ENCODE data around the gene NDOR1.

Gene NDOR1

GRCh38 chr9:137183980-137184595 is 21.4 kb upstream of the NDOR1 start:
- DNase-seq: no peak

GRCh38 chr9:137184881-137185660 is 20.4 kb upstream of the NDOR1 start:
- no peak for DNase-seq

GRCh38 chr9:137185921-137186320 is 19.6 kb upstream of the NDOR1 start:
- DNase-seq: no peak

GRCh38 chr9:137186385-137186784 is 19.1 kb upstream of the NDOR1 start:
- DNase-seq: peak; percentile 26

- DNase-seq: no peak
Measured at GRCh38 chr9:137187386-137187785, 18.1 kb upstream of the NDOR1 start.

GRCh38 chr9:137188086-137188489 is 17.4 kb upstream of the NDOR1 start:
- no peak for DNase-seq

GRCh38 chr9:137188490-137189296 is 16.8 kb upstream of the NDOR1 start, which contains the start of the genes ANAPC2 and SSNA1:
Gene ANAPC2, minus strand, starts transcription at chr9:137188560. Its CDS starts 28 bp downstream, at chr9:137188532.
Gene SSNA1, plus strand, starts transcription at chr9:137188676. Its CDS starts 51 bp downstream, at chr9:137188727.
- peak; percentile 99 for DNase-seq

- DNase-seq: peak; percentile 44
Measured at GRCh38 chr9:137189297-137190295, 15.9 kb upstream of the NDOR1 start.

- DNase-seq: peak; percentile 70
Measured at GRCh38 chr9:137190315-137190856, 15.1 kb upstream of the NDOR1 start.

GRCh38 chr9:137191245-137191644 is 14.3 kb upstream of the NDOR1 start:
- DNase-seq: no peak

GRCh38 chr9:137191691-137192447 is 13.6 kb upstream of the NDOR1 start:
- DNase-seq: no peak

GRCh38 chr9:137192448-137192780 is 13.1 kb upstream of the NDOR1 start:
- DNase-seq: no peak

- no peak for DNase-seq
Measured at GRCh38 chr9:137192859-137193258, 12.6 kb upstream of the NDOR1 start.

- no peak for DNase-seq
Measured at GRCh38 chr9:137193771-137194170, 11.7 kb upstream of the NDOR1 start.

GRCh38 chr9:137194388-137194787 is 11.1 kb upstream of the NDOR1 start:
- no peak for DNase-seq

GRCh38 chr9:137194909-137195308 is 10.6 kb upstream of the NDOR1 start:
- no peak for DNase-seq

- no peak for DNase-seq
Measured at GRCh38 chr9:137195525-137196220, 9.8 kb upstream of the NDOR1 start.

- no peak for DNase-seq
Measured at GRCh38 chr9:137198051-137198901, 7.2 kb upstream of the NDOR1 start.

- DNase-seq: no peak
Measured at GRCh38 chr9:137198902-137199283, 6.6 kb upstream of the NDOR1 start.
